ENCODE results near the gene SPATA31C2. TPM values are rescaled to one million over a fixed set of nuclear protein-coding genes. Genes with fewer than 3 reads are reported as not detected.
"Not testable (repeated sequence)": the region's sequence is repeated elsewhere in the genome, so short reads cannot be mapped to it uniquely, and the experiment has no call there.

SPATA31C2 gene
- total and polyA plus RNA-seq, 2 of the 4 experiments (the other 2 are of a cell fraction): 0.02 TPM; not detected in 1

DNA sequence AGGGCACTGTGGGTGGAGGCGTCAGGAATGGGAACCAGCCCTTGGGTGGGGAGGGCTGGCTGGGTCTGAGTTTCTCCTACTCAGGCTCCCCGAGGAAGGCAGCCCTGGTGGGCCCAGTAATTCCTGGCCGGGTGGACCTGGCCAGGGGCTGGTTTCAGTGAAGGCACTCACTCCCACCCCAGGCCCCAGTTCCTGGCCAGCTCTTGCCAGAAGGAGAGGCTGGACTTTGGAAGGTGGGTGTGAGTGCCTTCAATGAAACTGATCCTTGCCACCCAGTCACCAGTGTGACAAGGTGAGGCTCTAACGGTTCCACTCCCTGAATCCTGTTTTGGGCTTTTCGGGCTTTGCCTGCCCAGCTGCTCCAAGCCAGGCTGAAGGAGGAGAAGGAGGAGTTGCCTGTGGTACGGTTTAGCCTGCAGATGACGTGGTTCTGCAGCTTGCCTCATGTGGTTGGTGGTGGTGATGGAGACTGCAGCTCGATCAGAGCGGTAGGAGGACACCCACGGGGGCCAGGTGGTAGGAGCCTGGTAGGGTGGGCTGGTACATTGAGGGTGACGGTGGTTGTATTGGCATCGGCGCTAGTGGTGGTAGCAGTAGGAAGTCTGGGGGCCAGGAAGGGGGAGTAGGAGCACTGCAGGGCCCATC is 23.2 kb downstream of the SPATA31C2 start:
- H3K79me1 ChIP-seq (ENCODE audit: low read depth in 1 of 2, low read length in 2 of 2); H4K5ac ChIP-seq (ENCODE audit: low read depth, low read length); H3K23ac ChIP-seq (ENCODE audit: low read depth, low read length); H3K9me1 ChIP-seq (ENCODE audit: insufficient read depth, low read length); ATAC-seq (ENCODE audit: low read depth); H2AK9ac ChIP-seq (replicated peaks; ENCODE audit: low read depth, low read length, poor library complexity); CTCF ChIA-PET; H3K4me3 ChIP-seq (ENCODE audit: insufficient read depth, low read depth, low read length); H2BK5ac ChIP-seq (ENCODE audit: low read depth, low read length, poor library complexity, severe bottlenecking); H3K18ac ChIP-seq (ENCODE audit: low read depth, low read length); H4K8ac ChIP-seq (ENCODE audit: low read depth in 2 of 2, low read length in 2 of 2); H3K27ac ChIP-seq (ENCODE audit: insufficient read depth, low read length); H3K9me3 ChIP-seq (ENCODE audit: control insufficient read depth, insufficient read depth, low read length); H3K9ac ChIP-seq (ENCODE audit: low read depth, low read length); H3K4me1 ChIP-seq (ENCODE audit: control insufficient read depth, insufficient read depth, low read length); H2BK20ac ChIP-seq (ENCODE audit: low read depth, low read length); H3K36me3 ChIP-seq (ENCODE audit: control insufficient read depth, insufficient read depth, low read length); DNase-seq; H4K20me1 ChIP-seq (ENCODE audit: insufficient read depth, low read length); H4K91ac ChIP-seq (ENCODE audit: insufficient read depth, low read depth, low read length); H3K56ac ChIP-seq (ENCODE audit: extremely low read depth, insufficient read depth, low read length); H2BK15ac ChIP-seq (ENCODE audit: low read depth, low read length); H2AK5ac ChIP-seq (ENCODE audit: low read depth, low read length); H2BK120ac ChIP-seq (ENCODE audit: low read depth, low read length); in situ Hi-C loops (cut with MboI; ENCODE audit: low sequenced_read_pairs); POLR2A ChIA-PET (ENCODE audit: unreplicated experiment); H3K4ac ChIP-seq (ENCODE audit: low read depth, low read length); dilution Hi-C loops (cut with HindIII; ENCODE audit: low sequenced_read_pairs, unreplicated experiment); H2AFZ ChIP-seq (replicated peaks; ENCODE audit: low read length, poor library complexity); H3K27me3 ChIP-seq (ENCODE audit: control insufficient read depth, insufficient read depth, low read length); H3K14ac ChIP-seq (replicated peaks; ENCODE audit: low read depth, low read length); H3K4me2 ChIP-seq (ENCODE audit: low read depth, low read length); BruUV-seq (replicated peaks): not testable (repeated sequence)
- intact Hi-C loops (cut with micrococcal nuclease): loop anchor here (10.0 kb wide), 1 partner anchor 170 kb away; no protein-coding TSS in a partner anchor
- no CpG with 5 or more reads among the region's 13 CpGs for WGBS, 2 experiments (ENCODE audit: extremely low coverage in 2 of 2, insufficient read length in 1 of 2)

DNA sequence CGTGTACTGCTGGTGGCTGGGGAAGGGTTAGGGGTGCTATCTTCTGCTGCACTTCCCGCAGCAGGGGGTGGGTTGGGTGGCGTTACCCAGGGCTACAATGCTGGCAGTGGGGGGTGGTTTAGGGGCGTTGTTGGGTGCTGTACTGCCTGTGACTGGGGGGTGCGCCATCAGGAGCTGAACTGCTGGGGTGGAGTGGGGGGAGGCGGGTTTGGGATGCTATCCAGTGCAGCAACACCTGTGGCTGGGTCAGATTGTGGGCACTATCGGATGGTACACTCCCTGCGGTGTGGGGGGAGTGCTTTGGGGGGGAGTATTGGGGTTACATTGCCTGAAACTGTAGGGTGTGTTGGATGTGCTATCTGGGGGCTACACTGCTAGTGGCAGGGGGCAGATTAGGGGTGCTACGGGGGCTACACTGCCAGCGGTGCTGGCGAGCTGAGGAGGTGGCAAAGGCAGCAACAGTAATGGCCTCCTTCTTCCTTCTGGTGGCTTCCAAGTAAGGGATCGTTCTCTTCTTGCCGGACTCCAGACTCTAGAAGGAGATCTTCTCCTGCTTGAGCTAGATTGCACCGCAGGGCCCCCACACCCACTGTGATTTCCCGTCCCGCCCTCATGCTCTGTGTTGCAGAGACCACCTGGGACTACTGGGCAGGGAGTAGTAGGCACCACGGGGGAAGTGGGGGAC is 23.9 kb downstream of the SPATA31C2 start:
- H3K56ac ChIP-seq (ENCODE audit: extremely low read depth, insufficient read depth, low read length); CTCF ChIA-PET; H3K4me1 ChIP-seq (ENCODE audit: control insufficient read depth, insufficient read depth, low read length); H3K4me2 ChIP-seq (ENCODE audit: low read depth, low read length); BruUV-seq (replicated peaks); ATAC-seq (ENCODE audit: low read depth); H4K5ac ChIP-seq (ENCODE audit: low read depth, low read length); H2BK15ac ChIP-seq (ENCODE audit: low read depth, low read length); H3K9me1 ChIP-seq (ENCODE audit: insufficient read depth, low read length); dilution Hi-C loops (cut with HindIII; ENCODE audit: low sequenced_read_pairs, unreplicated experiment); H4K8ac ChIP-seq (ENCODE audit: low read depth in 2 of 2, low read length in 2 of 2); H2BK20ac ChIP-seq (ENCODE audit: low read depth, low read length); H3K4me3 ChIP-seq (ENCODE audit: insufficient read depth, low read depth, low read length); H3K27ac ChIP-seq (ENCODE audit: insufficient read depth, low read length); H2AK9ac ChIP-seq (replicated peaks; ENCODE audit: low read depth, low read length, poor library complexity); H2AK5ac ChIP-seq (ENCODE audit: low read depth, low read length); H4K91ac ChIP-seq (ENCODE audit: insufficient read depth, low read depth, low read length); H2BK5ac ChIP-seq (ENCODE audit: low read depth, low read length, poor library complexity, severe bottlenecking); H3K4ac ChIP-seq (ENCODE audit: low read depth, low read length); H4K20me1 ChIP-seq (ENCODE audit: insufficient read depth, low read length); H3K79me1 ChIP-seq (ENCODE audit: low read depth in 1 of 2, low read length in 2 of 2); DNase-seq; H3K18ac ChIP-seq (ENCODE audit: low read depth, low read length); H3K14ac ChIP-seq (replicated peaks; ENCODE audit: low read depth, low read length); POLR2A ChIA-PET (ENCODE audit: unreplicated experiment); H3K27me3 ChIP-seq (ENCODE audit: control insufficient read depth, insufficient read depth, low read length); H3K36me3 ChIP-seq (ENCODE audit: control insufficient read depth, insufficient read depth, low read length); H2BK120ac ChIP-seq (ENCODE audit: low read depth, low read length); H3K9ac ChIP-seq (ENCODE audit: low read depth, low read length); H2AFZ ChIP-seq (replicated peaks; ENCODE audit: low read length, poor library complexity); H3K23ac ChIP-seq (ENCODE audit: low read depth, low read length); H3K9me3 ChIP-seq (ENCODE audit: control insufficient read depth, insufficient read depth, low read length); in situ Hi-C loops (cut with MboI; ENCODE audit: low sequenced_read_pairs): not testable (repeated sequence)
- 70% methylated on average over 3 of the region's 17 CpGs; no CpG with 5 or more reads in 1 of the 2 experiments for WGBS, 2 experiments (ENCODE audit: extremely low coverage in 2 of 2, insufficient read length in 1 of 2)
- intact Hi-C loops (cut with micrococcal nuclease): loop anchor here (10.0 kb wide), 1 partner anchor 170 kb away; no protein-coding TSS in a partner anchor
